Measurements from ENCODE around the gene PIP4K2A.

- TF ChIP-seq, protein P1, sequence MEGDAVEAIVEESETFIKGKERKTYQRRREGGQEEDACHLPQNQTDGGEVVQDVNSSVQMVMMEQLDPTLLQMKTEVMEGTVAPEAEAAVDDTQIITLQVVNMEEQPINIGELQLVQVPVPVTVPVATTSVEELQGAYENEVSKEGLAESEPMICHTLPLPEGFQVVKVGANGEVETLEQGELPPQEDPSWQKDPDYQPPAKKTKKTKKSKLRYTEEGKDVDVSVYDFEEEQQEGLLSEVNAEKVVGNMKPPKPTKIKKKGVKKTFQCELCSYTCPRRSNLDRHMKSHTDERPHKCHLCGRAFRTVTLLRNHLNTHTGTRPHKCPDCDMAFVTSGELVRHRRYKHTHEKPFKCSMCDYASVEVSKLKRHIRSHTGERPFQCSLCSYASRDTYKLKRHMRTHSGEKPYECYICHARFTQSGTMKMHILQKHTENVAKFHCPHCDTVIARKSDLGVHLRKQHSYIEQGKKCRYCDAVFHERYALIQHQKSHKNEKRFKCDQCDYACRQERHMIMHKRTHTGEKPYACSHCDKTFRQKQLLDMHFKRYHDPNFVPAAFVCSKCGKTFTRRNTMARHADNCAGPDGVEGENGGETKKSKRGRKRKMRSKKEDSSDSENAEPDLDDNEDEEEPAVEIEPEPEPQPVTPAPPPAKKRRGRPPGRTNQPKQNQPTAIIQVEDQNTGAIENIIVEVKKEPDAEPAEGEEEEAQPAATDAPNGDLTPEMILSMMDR (conservative IDR thresholded peaks at IDR 0.05; ENCODE audit: low read length) = no peak
- TF ChIP-seq EZH2phosphoT487 (IDR thresholded peaks at IDR 0.05; ENCODE audit: borderline replicate concordance) = no peak
Observed at GRCh38 chr10:22737587-22737986, 23.2 kb upstream of the PIP4K2A start.

Data from Loucy (cell line).